Esophagus squamous epithelium (tissue), 4 donors: ENCODE results near the gene KREMEN1.

Experiments used
- CTCF ChIP-seq, 6 experiments: fragments of 450-650 bp in 4 of 6; fragments of 200-600 bp in 2 of 6; sonication (generic) in 2 of 6; IDR thresholded peaks; one replicate each; pipeline ENCODE4 v1.5.1; 2016 to 2019; ENCODE audit warnings: antibody characterized with exemption in 6 of 6, mild to moderate bottlenecking in 4 of 6, moderate library complexity in 4 of 6
- POLR2A ChIP-seq, 4 donors: fragments of 450-650 bp; IDR thresholded peaks; one replicate each; pipeline ENCODE4 v1.6.1; 2017; ENCODE audit warnings: antibody characterized with exemption in 4 of 4, mild to moderate bottlenecking in 4 of 4, moderate library complexity in 3 of 4

- TF ChIP-seq CTCF (IDR thresholded peaks at IDR 0.05) (no peak), POLR2A (IDR thresholded peaks at IDR 0.05) (no peak)
Observed at GRCh38 chr22:29124777-29125442, 52.1 kb downstream of the KREMEN1 start.
